HepG2 (cell line): ENCODE results near the gene HSD3B7.

Experiments
- HDAC6 ChIP-seq: fragments of 200-600 bp; sonication (generic); IDR thresholded peaks from 2 replicates; pipeline ENCODE4 v1.7.0; 2017; ENCODE audit warnings: mild to moderate bottlenecking, antibody characterized with exemption, low read length, low read depth
- POLR2AphosphoS5 ChIP-seq: IDR thresholded peaks from 2 replicates; pipeline ENCODE4 v1.6.1; 2012; ENCODE audit warnings: low read depth, low read length
- SMAD9 ChIP-seq: sonication (generic); formaldehyde crosslinking; IDR thresholded peaks from 2 replicates; pipeline ENCODE4 v1.5.1; 2020; ENCODE audit warnings: mild to moderate bottlenecking, missing genetic modification reagents
- YY1 ChIP-seq: IDR thresholded peaks from 2 replicates; pipeline ENCODE4 v1.6.1; 2011; ENCODE audit warnings: low read length, low read depth, moderate library complexity, mild to moderate bottlenecking; ENCODE audit not compliant: insufficient read depth, insufficient replicate concordance
- ZNF678 ChIP-seq: sonication (generic); formaldehyde crosslinking; IDR thresholded peaks from 2 replicates; pipeline ENCODE4 v1.4.0; 2020; ENCODE audit warnings: mild to moderate bottlenecking, missing genetic modification reagents
- ZNF749 ChIP-seq: sonication (generic); formaldehyde crosslinking; IDR thresholded peaks from 2 replicates; pipeline ENCODE4 v1.8.0; 2022; ENCODE audit warnings: mild to moderate bottlenecking, missing genetic modification reagents, moderate library complexity, borderline replicate concordance
- ZNF792 ChIP-seq: IDR thresholded peaks from 2 replicates; pipeline ENCODE4 v1.6.1; 2016
- TF ChIP-seq, protein P1 (sequence below): sonication (generic); formaldehyde crosslinking; IDR thresholded peaks from 2 replicates; pipeline ENCODE4 v1.5.1; 2020; ENCODE audit warnings: mild to moderate bottlenecking, missing genetic modification reagents, moderate library complexity

DNA sequence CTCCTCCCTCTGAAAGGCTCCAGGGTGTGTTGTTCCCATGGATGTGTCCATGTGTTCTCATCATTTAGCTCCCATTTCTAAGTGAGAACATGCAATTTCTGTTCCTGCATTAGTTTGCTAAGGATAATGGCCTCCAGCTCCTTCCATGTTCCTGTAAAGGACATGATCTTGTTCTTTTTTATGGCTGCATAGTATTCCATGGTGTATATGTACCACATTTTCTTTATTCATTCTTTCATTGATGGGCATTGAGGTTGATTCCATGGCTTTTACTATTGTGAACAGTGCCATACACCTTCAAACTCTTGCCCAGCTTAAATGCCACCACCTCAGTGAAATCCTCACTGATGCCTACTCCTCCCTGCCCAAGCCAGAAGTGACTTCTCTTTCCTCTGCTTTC is 40.7 kb upstream of the HSD3B7 start:
- TF ChIP-seq ZNF792 (no peak), HDAC6 (no peak), POLR2AphosphoS5 (no peak), SMAD9 (CRISPR knock-in tag) (no peak), YY1 (no peak), ZNF749 (CRISPR knock-in tag) (no peak), ZNF678 (CRISPR knock-in tag) (no peak)
- TF ChIP-seq, protein P1, sequence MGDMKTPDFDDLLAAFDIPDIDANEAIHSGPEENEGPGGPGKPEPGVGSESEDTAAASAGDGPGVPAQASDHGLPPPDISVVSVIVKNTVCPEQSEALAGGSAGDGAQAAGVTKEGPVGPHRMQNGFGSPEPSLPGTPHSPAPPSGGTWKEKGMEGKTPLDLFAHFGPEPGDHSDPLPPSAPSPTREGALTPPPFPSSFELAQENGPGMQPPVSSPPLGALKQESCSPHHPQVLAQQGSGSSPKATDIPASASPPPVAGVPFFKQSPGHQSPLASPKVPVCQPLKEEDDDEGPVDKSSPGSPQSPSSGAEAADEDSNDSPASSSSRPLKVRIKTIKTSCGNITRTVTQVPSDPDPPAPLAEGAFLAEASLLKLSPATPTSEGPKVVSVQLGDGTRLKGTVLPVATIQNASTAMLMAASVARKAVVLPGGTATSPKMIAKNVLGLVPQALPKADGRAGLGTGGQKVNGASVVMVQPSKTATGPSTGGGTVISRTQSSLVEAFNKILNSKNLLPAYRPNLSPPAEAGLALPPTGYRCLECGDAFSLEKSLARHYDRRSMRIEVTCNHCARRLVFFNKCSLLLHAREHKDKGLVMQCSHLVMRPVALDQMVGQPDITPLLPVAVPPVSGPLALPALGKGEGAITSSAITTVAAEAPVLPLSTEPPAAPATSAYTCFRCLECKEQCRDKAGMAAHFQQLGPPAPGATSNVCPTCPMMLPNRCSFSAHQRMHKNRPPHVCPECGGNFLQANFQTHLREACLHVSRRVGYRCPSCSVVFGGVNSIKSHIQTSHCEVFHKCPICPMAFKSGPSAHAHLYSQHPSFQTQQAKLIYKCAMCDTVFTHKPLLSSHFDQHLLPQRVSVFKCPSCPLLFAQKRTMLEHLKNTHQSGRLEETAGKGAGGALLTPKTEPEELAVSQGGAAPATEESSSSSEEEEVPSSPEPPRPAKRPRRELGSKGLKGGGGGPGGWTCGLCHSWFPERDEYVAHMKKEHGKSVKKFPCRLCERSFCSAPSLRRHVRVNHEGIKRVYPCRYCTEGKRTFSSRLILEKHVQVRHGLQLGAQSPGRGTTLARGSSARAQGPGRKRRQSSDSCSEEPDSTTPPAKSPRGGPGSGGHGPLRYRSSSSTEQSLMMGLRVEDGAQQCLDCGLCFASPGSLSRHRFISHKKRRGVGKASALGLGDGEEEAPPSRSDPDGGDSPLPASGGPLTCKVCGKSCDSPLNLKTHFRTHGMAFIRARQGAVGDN (CRISPR knock-in tag) = no peak
